ENCODE results near the gene TMEM240.
"Not testable (repeated sequence)": the region's sequence is repeated elsewhere in the genome, so short reads cannot be mapped to it uniquely, and the experiment has no call there.

The TMEM240 gene

GRCh38 chr1:1489861-1490260, 50.6 kb downstream of the TMEM240 start:
- no peak for DNase-seq

GRCh38 chr1:1489231-1489630, 51.2 kb downstream of the TMEM240 start:
- no peak for DNase-seq

GRCh38 chr1:1487701-1488100, 52.7 kb downstream of the TMEM240 start:
- DNase-seq = no peak

- not testable (repeated sequence) for DNase-seq
Measured at GRCh38 chr1:1485755-1486317, 54.6 kb downstream of the TMEM240 start.

- DNase-seq = not testable (repeated sequence)
Measured at GRCh38 chr1:1484976-1485750, 55.3 kb downstream of the TMEM240 start.

Measured in bone marrow (tissue), 2 donors.